ENCODE measurements around the gene CNPY1.
"Not testable (repeated sequence)": the region's sequence is repeated elsewhere in the genome, so short reads cannot be mapped to it uniquely, and the experiment has no call there.

CNPY1 gene

GRCh38 chr7:155533120-155533826 lies 13.1 kb downstream of the CNPY1 start:
- DNase-seq (ENCODE audit: low read depth) = no peak

GRCh38 chr7:155532792-155533119 lies 13.6 kb downstream of the CNPY1 start:
- no peak for DNase-seq (ENCODE audit: low read depth)

- DNase-seq (ENCODE audit: low read depth) = no peak
Observed at GRCh38 chr7:155531681-155532080, 14.7 kb downstream of the CNPY1 start.

- no peak for DNase-seq (ENCODE audit: low read depth)
Observed at GRCh38 chr7:155530601-155531000, 15.8 kb downstream of the CNPY1 start.

- no peak for DNase-seq (ENCODE audit: low read depth)
Observed at GRCh38 chr7:155529845-155530244, 16.5 kb downstream of the CNPY1 start.

- no peak for DNase-seq (ENCODE audit: low read depth)
Observed at GRCh38 chr7:155529346-155529745, 17.0 kb downstream of the CNPY1 start.

- DNase-seq (ENCODE audit: low read depth) = no peak
Observed at GRCh38 chr7:155527664-155528063, 18.7 kb downstream of the CNPY1 start.

- DNase-seq (ENCODE audit: low read depth) = no peak
Observed at GRCh38 chr7:155526225-155526624, 20.1 kb downstream of the CNPY1 start.

GRCh38 chr7:155524018-155524556 lies 22.3 kb downstream of the CNPY1 start:
- no peak for DNase-seq (ENCODE audit: low read depth)

- no peak for DNase-seq (ENCODE audit: low read depth)
Observed at GRCh38 chr7:155523168-155523675, 23.1 kb downstream of the CNPY1 start.

GRCh38 chr7:155521743-155522398 lies 24.5 kb downstream of the CNPY1 start:
- no peak for DNase-seq (ENCODE audit: low read depth)

- no peak for DNase-seq (ENCODE audit: low read depth)
Observed at GRCh38 chr7:155521007-155521742, 25.2 kb downstream of the CNPY1 start.

GRCh38 chr7:155520114-155520513 lies 26.2 kb downstream of the CNPY1 start:
- DNase-seq (ENCODE audit: low read depth) = no peak

GRCh38 chr7:155519358-155519757 lies 27.0 kb downstream of the CNPY1 start:
- not testable (repeated sequence) for DNase-seq (ENCODE audit: low read depth)

GRCh38 chr7:155518633-155519032 lies 27.7 kb downstream of the CNPY1 start:
- DNase-seq (ENCODE audit: low read depth) = no peak

- no peak for DNase-seq (ENCODE audit: low read depth)
Observed at GRCh38 chr7:155517969-155518368, 28.4 kb downstream of the CNPY1 start.

- no peak for DNase-seq (ENCODE audit: low read depth)
Observed at GRCh38 chr7:155517452-155517851, 28.9 kb downstream of the CNPY1 start.

- no peak for DNase-seq (ENCODE audit: low read depth)
Observed at GRCh38 chr7:155516466-155516865, 29.9 kb downstream of the CNPY1 start.

- DNase-seq (ENCODE audit: low read depth) = no peak
Observed at GRCh38 chr7:155515318-155515717, 31.0 kb downstream of the CNPY1 start.

- DNase-seq (ENCODE audit: low read depth) = no peak
Observed at GRCh38 chr7:155514296-155514695, 32.1 kb downstream of the CNPY1 start.

- DNase-seq (ENCODE audit: low read depth) = no peak
Observed at GRCh38 chr7:155513543-155514285, 32.6 kb downstream of the CNPY1 start.
